B cell (primary cell): ENCODE results near the gene PROCR. TPM values are rescaled to one million over a fixed set of nuclear protein-coding genes. Genes with fewer than 3 reads are reported as not detected.

ENCODE experiments used
- ATAC-seq: fragments of 200-7000 bp; cut with Tn5 transposase; one replicate; pipeline ENCODE4 v1.10.0; 2021; ENCODE audit warnings: low read depth, mild to moderate bottlenecking, moderate number of reproducible peaks, moderate library complexity
- CTCF ChIA-PET: fragments of 350-600 bp; sonication (Branson Sonifier 250); formaldehyde crosslinking; loops from one replicate; lab custom pipeline; 2021; ENCODE audit warnings: antibody characterized with exemption, inconsistent platforms; lab: Charles Lee
- POLR2A ChIA-PET: fragments of 350-600 bp; sonication (Branson Sonifier 250); formaldehyde crosslinking; loops from one replicate; lab custom pipeline; 2021; ENCODE audit warnings: antibody characterized with exemption; lab: Charles Lee
- DNase-seq: peaks from one replicate; pipeline ENCODE4 v3.0.0; 2013
- H2AFZ ChIP-seq: 2 replicates; pipeline ENCODE4 v1.6.1; 2012; ENCODE audit warnings: mild to moderate bottlenecking, low read depth, low read length; ENCODE audit not compliant: insufficient read depth, poor library complexity, severe bottlenecking
- H3K27ac ChIP-seq, 2 donors: 1 replicate in 1 of 2; 2 replicates in 1 of 2; pipeline ENCODE4 v1.5.1; 2012 to 2013; ENCODE audit warnings: low read length in 2 of 2, mild to moderate bottlenecking in 2 of 2, moderate library complexity in 1 of 2
- H3K27me3 ChIP-seq, 4 experiments: fragments of 200-600 bp in 1 of 4; sonication (generic) in 1 of 4; replicated peaks in 1 of 4; 1 replicate in 2 of 4; 2 replicates in 2 of 4; pipeline versions ENCODE4 v1.6.1 to v1.7.0; 2013 to 2016; ENCODE audit warnings: low read length in 3 of 4, mild to moderate bottlenecking in 2 of 4, mixed read lengths in 1 of 4, moderate library complexity in 1 of 4; ENCODE audit not compliant: insufficient read depth in 4 of 4, control insufficient read depth in 3 of 4; ENCODE audit errors: control extremely low read depth in 1 of 4
- H3K36me3 ChIP-seq, 2 experiments: replicated peaks in 1 of 2; 1 replicate in 1 of 2; 2 replicates in 1 of 2; pipeline versions ENCODE4 v1.6.1 to v1.7.1; 2013; ENCODE audit warnings: low read length in 1 of 2; ENCODE audit not compliant: insufficient read depth in 2 of 2, control insufficient read depth in 1 of 2; ENCODE audit errors: control extremely low read depth in 1 of 2, extremely low read depth in 1 of 2
- H3K4me1 ChIP-seq, 2 donors: fragments of 200-600 bp in 1 of 2; sonication (generic) in 1 of 2; 1 replicate in 1 of 2; 2 replicates in 1 of 2; pipeline versions ENCODE4 v1.5.1 to v1.6.1; 2013 to 2017; ENCODE audit warnings: low read length in 2 of 2; ENCODE audit not compliant: control insufficient read depth in 2 of 2, insufficient read depth in 2 of 2
- H3K4me2 ChIP-seq: replicated peaks from 2 replicates; pipeline ENCODE3; 2012; ENCODE audit warnings: mild to moderate bottlenecking, low read depth, low read length; ENCODE audit not compliant: poor library complexity, severe bottlenecking
- H3K4me3 ChIP-seq, 5 experiments: fragments of 200-600 bp in 1 of 5; sonication (generic) in 1 of 5; 1 replicate in 3 of 5; 2 replicates in 2 of 5; pipeline versions ENCODE4 v1.5.1 to v1.7.0; 2011 to 2016; ENCODE audit warnings: low read length in 4 of 5, mild to moderate bottlenecking in 4 of 5, low read depth in 2 of 5, control low read depth in 1 of 5, moderate library complexity in 1 of 5; ENCODE audit not compliant: insufficient read depth in 1 of 5; ENCODE audit errors: control extremely low read depth in 1 of 5, extremely low read depth in 1 of 5
- H3K79me2 ChIP-seq: fragments of 200-600 bp; sonication (generic); one replicate; pipeline ENCODE4 v1.6.0; 2016; ENCODE audit warnings: low read length; ENCODE audit not compliant: control insufficient read depth, insufficient read depth
- H3K9ac ChIP-seq: fragments of 200-600 bp; sonication (generic); 2 replicates; pipeline ENCODE4 v1.6.1; 2017; ENCODE audit warnings: mild to moderate bottlenecking, low read length, moderate library complexity
- H3K9me3 ChIP-seq, 3 donors: one replicate each; pipeline versions ENCODE4 v1.6.1 to v1.7.1; 2013; ENCODE audit warnings: low read length in 2 of 3; ENCODE audit not compliant: control insufficient read depth in 2 of 3, insufficient read depth in 1 of 3; ENCODE audit errors: control extremely low read depth in 1 of 3
- H4K20me1 ChIP-seq: 2 replicates; pipeline ENCODE4 v1.6.0; 2012; ENCODE audit warnings: mild to moderate bottlenecking, low read length; ENCODE audit not compliant: insufficient read depth, control insufficient read depth, poor library complexity, severe bottlenecking
- H3K27ac Mint-ChIP-seq: one replicate; pipeline ENCODE4 v1.8.0; 2021; ENCODE audit warnings: mixed read lengths
- H3K27me3 Mint-ChIP-seq: one replicate; pipeline ENCODE4 v1.8.0; 2021; ENCODE audit warnings: mixed read lengths
- H3K4me1 Mint-ChIP-seq: one replicate; pipeline ENCODE4 v1.8.0; 2021; ENCODE audit warnings: mixed read lengths
- H3K4me3 Mint-ChIP-seq: one replicate; pipeline ENCODE4 v1.8.0; 2021; ENCODE audit warnings: mixed read lengths
- H3K9me3 Mint-ChIP-seq: one replicate; pipeline ENCODE4 v1.8.0; 2022; ENCODE audit warnings: mixed read lengths; ENCODE audit not compliant: insufficient read depth
- CTCF ChIP-seq: fragments of 200-600 bp; IDR thresholded peaks from one replicate; pipeline ENCODE4 v1.8.0; 2022; ENCODE audit warnings: antibody characterized with exemption, mild to moderate bottlenecking
- EZH2 ChIP-seq: IDR thresholded peaks from 2 replicates; pipeline ENCODE4 v1.6.1; 2012; ENCODE audit warnings: borderline replicate concordance, low read depth, mild to moderate bottlenecking, moderate library complexity, low read length; ENCODE audit not compliant: insufficient read depth, poor library complexity, severe bottlenecking
- WGBS: methylation state at CpG from one replicate; pipeline ENCODE4 v1.1.5; 2013; ENCODE audit warnings: missing lambda C conversion rate; ENCODE audit not compliant: insufficient coverage; 5-methylcytosine and 5-hydroxymethylcytosine counted together
- intact Hi-C: fragments of 100-400 bp; cut with micrococcal nuclease; formaldehyde crosslinking; loops from one replicate; pipeline ENCODE4 v1.10.0; 2022
- polyA plus RNA-seq: library from polyadenylated mRNA; depleted of rRNA; stranded (reverse); fragments of >200 nt; gene quantifications from 2 replicates; pipeline ENCODE4 v1.2.3, GENCODE V29; 2012
- total RNA-seq, 2 donors: library from RNA; stranded (reverse); fragments of 120-200 nt in 1 of 2; gene quantifications; 1 replicate in 1 of 2; 2 replicates in 1 of 2; pipeline versions ENCODE4 v1.2.3 to v1.2.4, GENCODE V29; 2013 to 2022

Gene PROCR
- total and polyA plus RNA-seq, 2 donors (not counting 1 experiment from before 2014, with no cell fraction given) = 0.30 to 0.57 TPM

GRCh38 chr20:35215066-35215956 is 43.4 kb downstream of the PROCR start:
- H3K4me1 Mint-ChIP-seq = no peaks in the 10 kb centered on the region
- 95% methylated on average over 4 of the region's 12 CpGs for WGBS
- no peak for DNase-seq
- no peak overlapping the region for H3K9ac ChIP-seq
- H3K36me3 ChIP-seq = no peaks in the 10 kb centered on the region
- H3K4me1 ChIP-seq = no peaks in the 10 kb centered on the region
- H3K4me3 Mint-ChIP-seq = no peak overlapping the region
- no peaks in the 10 kb centered on the region for H3K79me2 ChIP-seq
- H3K27ac Mint-ChIP-seq = no peak overlapping the region
- H3K4me2 ChIP-seq = no peak overlapping the region
- H3K4me3 ChIP-seq = no peak overlapping the region
- H3K27ac ChIP-seq = no peak overlapping the region
- no peaks in the 10 kb centered on the region for H4K20me1 ChIP-seq
- intact Hi-C loops = no loop called here
- ATAC-seq = no peak
- no peaks in the 10 kb centered on the region for H3K9me3 ChIP-seq
- POLR2A ChIA-PET = no interaction called here
- no peak for TF ChIP-seq CTCF
- no peak for TF ChIP-seq EZH2
- no peaks in the 10 kb centered on the region for H3K27me3 Mint-ChIP-seq
- no peaks in the 10 kb centered on the region for H3K9me3 Mint-ChIP-seq
- no peak overlapping the region for H2AFZ ChIP-seq
- H3K27me3 ChIP-seq = no peaks in the 10 kb centered on the region
- CTCF ChIA-PET = interaction anchor here (0.5 to 1.0 kb wide), 3 partner anchors 60 to 1594 kb away, joined by 3 read pairs; no protein-coding TSS in a partner anchor

GRCh38 chr20:35216541-35216940 is 44.7 kb downstream of the PROCR start:
- TF ChIP-seq EZH2 (no peak), CTCF (no peak)
- DNase-seq = no peak
- Mint-ChIP-seq H3K4me1 (no peaks in the 10 kb centered on the region), H3K9me3 (no peaks in the 10 kb centered on the region), H3K4me3 (no peak overlapping the region), H3K27ac (no peak overlapping the region), H3K27me3 (no peaks in the 10 kb centered on the region)
- no peak overlapping the region for H3K4me3 ChIP-seq
- CTCF ChIA-PET = interaction anchor here (0.9 to 1.5 kb wide), 3 partner anchors 8 to 120 kb away, joined by 3 to 6 read pairs (median 4); no protein-coding TSS in a partner anchor
- no peak overlapping the region for H3K9ac ChIP-seq
- H3K27me3 ChIP-seq = no peaks in the 10 kb centered on the region
- ATAC-seq = no peak
- no peaks in the 10 kb centered on the region for H3K4me1 ChIP-seq
- POLR2A ChIA-PET = no interaction called here
- H3K36me3 ChIP-seq = no peaks in the 10 kb centered on the region
- intact Hi-C loops = no loop called here
- no peaks in the 10 kb centered on the region for H3K9me3 ChIP-seq
- H3K79me2 ChIP-seq = no peaks in the 10 kb centered on the region
- 82% methylated on average over 4 of the region's 5 CpGs for WGBS
- no peak overlapping the region for H2AFZ ChIP-seq
- H3K27ac ChIP-seq = no peak overlapping the region
- no peaks in the 10 kb centered on the region for H4K20me1 ChIP-seq
- H3K4me2 ChIP-seq = no peak overlapping the region
